Right lobe of liver (tissue), 4 donors: ENCODE results near the gene CHST3.

Experiments
- CTCF ChIP-seq, 4 donors: fragments of 200-600 bp in 3 of 4; fragments of 450-650 bp in 1 of 4; IDR thresholded peaks; one replicate each; pipeline versions ENCODE4 v1.5.1 to v1.8.0; 2016 to 2022; ENCODE audit warnings: antibody characterized with exemption in 4 of 4, mild to moderate bottlenecking in 2 of 4
- POLR2A ChIP-seq: fragments of 450-650 bp; IDR thresholded peaks from one replicate; pipeline ENCODE4 v1.6.1; 2017; ENCODE audit warnings: antibody characterized with exemption, mild to moderate bottlenecking
- donor health status: DM: no; HTN: no; CAD: no.
- donor health status: DM: no; HTN: no; CAD: no.
- donor health status: DM: no; HTN: yes; CAD: no.

- TF ChIP-seq POLR2A (no peak), CTCF (IDR thresholded peaks at IDR 0.05) (no peak)
Measured at GRCh38 chr10:72011468-72011867, 47.3 kb downstream of the CHST3 start.
